Endothelial cell of umbilical vein (primary cell): ENCODE measurements around the gene AGMO. TPM values are rescaled to one million over a fixed set of nuclear protein-coding genes. Genes with fewer than 3 reads are reported as not detected.

Experiments used
- BruUV-seq: library from RNA; stranded (reverse); fragments of 400-500 nt; replicated peaks from 2 replicates; lab custom pipeline; 2021; lab: Mats Ljungman, UMichigan
- CTCF ChIA-PET: fragments of 300-600, 350-600 bp; sonication (Branson Sonifier 250); formaldehyde crosslinking; loops from one replicate; lab custom pipeline; 2021; ENCODE audit warnings: antibody characterized with exemption, inconsistent platforms; lab: Charles Lee
- POLR2A ChIA-PET: fragments of 300-600, 350-600 bp; sonication (Branson Sonifier 250); formaldehyde crosslinking; loops from one replicate; lab custom pipeline; 2021; ENCODE audit warnings: antibody characterized with exemption, inconsistent platforms; lab: Charles Lee
- DNase-seq: peaks from one replicate; pipeline ENCODE4 v3.0.0-alpha.2; 2011; ENCODE audit warnings: low read depth, low spot score
- FAIRE-seq: peaks from 2 replicates; lab custom pipeline; 2011; peaks lifted over from hg19 to GRCh38; lab: Jason Lieb, UNC
- H2AFZ ChIP-seq: 2 replicates; pipeline ENCODE4 v1.6.0; 2012; ENCODE audit warnings: low read depth, low read length, control low read depth, inconsistent platforms
- H3K27ac ChIP-seq: 2 replicates; pipeline ENCODE4 v1.5.1; 2011; ENCODE audit warnings: low read depth, mild to moderate bottlenecking, control low read depth, low read length, moderate library complexity; ENCODE audit not compliant: insufficient read depth
- H3K27me3 ChIP-seq, 2 experiments: 2 replicates each; pipeline versions ENCODE4 v1.6.0 to v1.6.1; 2011; ENCODE audit warnings: low read length in 2 of 2, mixed read lengths in 1 of 2; ENCODE audit not compliant: control insufficient read depth in 2 of 2, insufficient read depth in 2 of 2
- H3K36me3 ChIP-seq, 2 experiments: 2 replicates in 1 of 2; 3 replicates in 1 of 2; pipeline ENCODE4 v1.5.1; 2011; ENCODE audit warnings: low read length in 2 of 2, mild to moderate bottlenecking in 1 of 2, moderate library complexity in 1 of 2; ENCODE audit not compliant: control insufficient read depth in 2 of 2, insufficient read depth in 2 of 2; ENCODE audit errors: extremely low read depth in 1 of 2
- H3K4me1 ChIP-seq: 3 replicates; pipeline ENCODE4 v1.5.1; 2011; ENCODE audit warnings: mild to moderate bottlenecking, low read length; ENCODE audit not compliant: control insufficient read depth, insufficient read depth; ENCODE audit errors: extremely low read depth
- H3K4me2 ChIP-seq: 2 replicates; pipeline ENCODE4 v1.6.1; 2011; ENCODE audit warnings: low read length, control low read depth, mixed read lengths; ENCODE audit not compliant: insufficient read depth
- H3K4me3 ChIP-seq, 3 experiments: fragments of 200-600 bp in 1 of 3; sonication (generic), shearing (Covaris generic) in 1 of 3; replicated peaks in 1 of 3; 2 replicates each; pipeline ENCODE4 v1.5.1; 2011 to 2016; ENCODE audit warnings: control low read depth in 3 of 3, low read length in 3 of 3, mild to moderate bottlenecking in 2 of 3, inconsistent platforms in 1 of 3, low read depth in 1 of 3, moderate library complexity in 1 of 3; ENCODE audit not compliant: insufficient read depth in 1 of 3
- H3K79me2 ChIP-seq: 2 replicates; pipeline ENCODE4 v1.6.0; 2012; ENCODE audit warnings: low read length, inconsistent platforms; ENCODE audit not compliant: control insufficient read depth, insufficient read depth
- H3K9ac ChIP-seq: replicated peaks from 2 replicates; pipeline ENCODE3; 2011; ENCODE audit warnings: low read length, control low read depth; ENCODE audit not compliant: insufficient read depth; ENCODE audit errors: extremely low read depth
- H3K9me1 ChIP-seq: replicated peaks from 3 replicates; pipeline ENCODE4 v1.6.0; 2011; ENCODE audit warnings: mild to moderate bottlenecking, low read length; ENCODE audit not compliant: control insufficient read depth, insufficient read depth; ENCODE audit errors: extremely low read depth
- H3K9me3 ChIP-seq: replicated peaks from 2 replicates; pipeline ENCODE4 v1.5.1; 2012; ENCODE audit warnings: low read length, inconsistent platforms; ENCODE audit not compliant: control insufficient read depth, insufficient read depth
- H4K20me1 ChIP-seq: replicated peaks from 2 replicates; pipeline ENCODE3; 2011; ENCODE audit warnings: mild to moderate bottlenecking, low read length; ENCODE audit not compliant: control insufficient read depth, insufficient read depth; ENCODE audit errors: extremely low read depth
- CTCF ChIP-seq, 2 donors: IDR thresholded peaks; 1 replicate in 1 of 2; 2 replicates in 1 of 2; pipeline ENCODE4 v1.5.1; 2011; ENCODE audit warnings: low read length in 2 of 2, mild to moderate bottlenecking in 2 of 2, moderate library complexity in 2 of 2, control low read depth in 1 of 2, inconsistent platforms in 1 of 2, low read depth in 1 of 2; ENCODE audit not compliant: insufficient read depth in 1 of 2; ENCODE audit errors: extremely low read depth in 1 of 2
- EZH2 ChIP-seq: IDR thresholded peaks from 2 replicates; pipeline ENCODE4 v1.6.1; 2012; ENCODE audit warnings: borderline replicate concordance, low read depth, mild to moderate bottlenecking, moderate library complexity, low read length, inconsistent platforms; ENCODE audit not compliant: severe bottlenecking
- FOS ChIP-seq: IDR thresholded peaks from 2 replicates; pipeline ENCODE4 v1.6.1; 2011; ENCODE audit warnings: mild to moderate bottlenecking, low read length, moderate library complexity, borderline replicate concordance; ENCODE audit not compliant: insufficient read depth
- GATA2 ChIP-seq: IDR thresholded peaks from 2 replicates; pipeline ENCODE4 v1.7.0; 2011; ENCODE audit warnings: low read depth, mild to moderate bottlenecking, moderate library complexity, mixed read lengths, low read length; ENCODE audit not compliant: insufficient read length, insufficient read depth
- JUN ChIP-seq: IDR thresholded peaks from 2 replicates; pipeline ENCODE4 v1.6.1; 2011; ENCODE audit warnings: borderline replicate concordance, low read depth; ENCODE audit not compliant: insufficient read length, insufficient read depth
- MAX ChIP-seq: IDR thresholded peaks from 2 replicates; pipeline ENCODE4 v1.6.1; 2011; ENCODE audit not compliant: insufficient read depth, insufficient read length
- POLR2A ChIP-seq: IDR thresholded peaks from 2 replicates; pipeline ENCODE4 v1.6.1; 2012; ENCODE audit warnings: low read depth, mild to moderate bottlenecking, control low read depth, low read length
- POLR2AphosphoS5 ChIP-seq: IDR thresholded peaks from 2 replicates; pipeline ENCODE4 v1.6.1; 2012; ENCODE audit warnings: low read depth, mild to moderate bottlenecking, control low read depth, low read length, moderate library complexity; ENCODE audit not compliant: insufficient read depth
- dilution Hi-C: fragments of 300-500 bp; cut with MboI; formaldehyde crosslinking; loops from one replicate; pipeline ENCODE4 v1.15.0; 2019; ENCODE audit warnings: low sequenced_read_pairs; ENCODE audit not compliant: extremely low pct_ligation_motif_present
- intact Hi-C: fragments of 100-400 bp; cut with micrococcal nuclease; formaldehyde crosslinking; loops from one replicate; pipeline ENCODE4 v1.10.0; 2022
- polyA plus RNA-seq, 4 experiments: library from polyadenylated mRNA; depleted of rRNA in 3 of 4; stranded (reverse) in 3 of 4; unstranded in 1 of 4; fragments of >200 nt; gene quantifications; 2 replicates each; pipeline versions ENCODE4 v1.2.1 to v1.2.3, GENCODE V29; 2011 to 2012; ENCODE audit warnings: missing spikeins in 1 of 4
- total RNA-seq: library from RNA; stranded (reverse); gene quantifications from 2 replicates; pipeline ENCODE4 v1.2.3, GENCODE V29; 2021

Gene AGMO
- total and polyA plus RNA-seq, 2 donors (not counting 3 experiments of a cell fraction or from before 2014, with no cell fraction given) = 0.23 to 0.40 TPM

- TF ChIP-seq GATA2 (no peak), EZH2 (no peak), CTCF (IDR thresholded peaks at IDR 0.05; ENCODE audit: extremely low read depth in 1 of 2, insufficient read depth in 1 of 2, low read depth in 1 of 2, low read length in 2 of 2) (peak; percentile 15 to 16), JUN (no peak), POLR2A (no peak), POLR2AphosphoS5 (no peak), FOS (no peak), MAX (no peak)
- Histone ChIP-seq H3K9me3 (no peaks in the 10 kb centered on the region), H3K4me1 (no peaks in the 10 kb centered on the region), H4K20me1 (no peaks in the 10 kb centered on the region), H3K79me2 (no peaks in the 10 kb centered on the region), H3K36me3 (no peaks in the 10 kb centered on the region), H3K4me2 (no peak overlapping the region), H3K9ac (no peak overlapping the region), H3K9me1 (no peaks in the 10 kb centered on the region), H2AFZ (no peak overlapping the region), H3K27ac (no peak overlapping the region), H3K4me3 (no peak overlapping the region), H3K27me3 (no peaks in the 10 kb centered on the region)
- CTCF ChIA-PET = interaction anchor here (1.0 to 3.2 kb wide), 8 partner anchors 20 to 1365 kb away, joined by 3 to 12 read pairs (median 4); no protein-coding TSS in a partner anchor
- DNase-seq = peak; percentile 51
- POLR2A ChIA-PET = no interaction called here
- dilution Hi-C loops = no loop called here
- intact Hi-C loops = loop anchor here (1.0 to 5.0 kb wide), 3 partner anchors 108 to 872 kb away; no protein-coding TSS in a partner anchor
- peak; percentile 52 for FAIRE-seq
- no TSS peak for BruUV-seq
Measured at GRCh38 chr7:15199482-15199881, 362.3 kb downstream of the AGMO start.
